Measurements from ENCODE around the gene ZNF467.

The ZNF467 gene

GRCh38 chr7:149785983-149786382, 12.6 kb upstream of the ZNF467 start:
- TF ChIP-seq GATA3 (IDR thresholded peaks at IDR 0.05; ENCODE audit: low read depth, low read length) (no peak), GATA2 (IDR thresholded peaks at IDR 0.05; ENCODE audit: low read depth, low read length) (no peak)

GRCh38 chr7:149785402-149785801, 12.0 kb upstream of the ZNF467 start:
- TF ChIP-seq GATA2 (IDR thresholded peaks at IDR 0.05; ENCODE audit: low read depth, low read length), result no peak
- no peak for TF ChIP-seq GATA3 (IDR thresholded peaks at IDR 0.05; ENCODE audit: low read depth, low read length)

DNA sequence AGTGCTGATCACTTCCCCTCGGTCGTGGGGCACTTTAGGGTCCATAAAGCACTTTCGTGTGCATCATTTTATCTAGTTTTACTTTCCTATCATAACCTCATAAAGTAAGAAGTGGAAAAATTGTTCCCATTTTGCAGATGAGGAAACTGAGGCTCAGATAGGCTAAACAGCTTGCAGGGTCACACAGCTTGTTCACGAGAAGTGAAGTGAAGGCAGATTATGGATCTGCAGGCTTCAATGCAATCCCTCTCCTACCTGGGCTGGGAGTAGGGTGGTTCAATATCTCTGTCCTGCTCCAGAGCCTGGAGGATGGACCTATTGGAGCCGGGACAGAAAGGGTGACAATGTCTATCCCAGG, 10.8 kb upstream of the ZNF467 start:
- TF ChIP-seq GATA2 (IDR thresholded peaks at IDR 0.05; ENCODE audit: low read depth, low read length) (no peak), GATA3 (IDR thresholded peaks at IDR 0.05; ENCODE audit: low read depth, low read length) (no peak)

- TF ChIP-seq GATA2 (IDR thresholded peaks at IDR 0.05; ENCODE audit: low read depth, low read length) (no peak), GATA3 (IDR thresholded peaks at IDR 0.05; ENCODE audit: low read depth, low read length) (no peak)
Measured at GRCh38 chr7:149783386-149784250, 10.2 kb upstream of the ZNF467 start.

- TF ChIP-seq GATA2 (IDR thresholded peaks at IDR 0.05; ENCODE audit: low read depth, low read length), result no peak
- TF ChIP-seq GATA3 (IDR thresholded peaks at IDR 0.05; ENCODE audit: low read depth, low read length), result no peak
Measured at GRCh38 chr7:149782682-149783345, 9.4 kb upstream of the ZNF467 start.

DNA sequence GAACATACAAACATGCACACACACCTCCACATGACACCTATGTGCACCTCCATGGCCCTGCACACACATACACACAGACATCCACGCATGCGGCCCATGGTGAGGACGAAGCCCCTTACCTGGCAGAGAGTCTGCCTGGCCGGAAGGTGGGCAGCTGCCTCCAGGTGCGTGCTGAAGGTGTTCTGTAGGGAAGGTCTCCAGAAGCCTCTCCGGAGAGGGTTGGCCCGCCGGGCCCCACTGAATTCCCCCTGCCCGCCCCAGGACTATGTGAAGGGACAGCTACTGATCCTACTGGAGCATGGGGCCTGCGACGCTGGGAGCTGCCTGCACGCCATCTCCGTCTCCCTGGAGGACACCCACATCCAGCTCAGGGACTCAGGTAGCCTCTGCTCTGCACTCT, 8.5 kb upstream of the ZNF467 start:
- TF ChIP-seq GATA2 (IDR thresholded peaks at IDR 0.05; ENCODE audit: low read depth, low read length), result no peak
- TF ChIP-seq GATA3 (IDR thresholded peaks at IDR 0.05; ENCODE audit: low read depth, low read length), result no peak

GRCh38 chr7:149780636-149781419, 7.4 kb upstream of the ZNF467 start:
- TF ChIP-seq GATA3 (IDR thresholded peaks at IDR 0.05; ENCODE audit: low read depth, low read length) (no peak), GATA2 (IDR thresholded peaks at IDR 0.05; ENCODE audit: low read depth, low read length) (no peak)

- TF ChIP-seq GATA2 (IDR thresholded peaks at IDR 0.05; ENCODE audit: low read depth, low read length) (no peak), GATA3 (IDR thresholded peaks at IDR 0.05; ENCODE audit: low read depth, low read length) (no peak)
Measured at GRCh38 chr7:149780056-149780455, 6.7 kb upstream of the ZNF467 start.

- TF ChIP-seq GATA3 (IDR thresholded peaks at IDR 0.05; ENCODE audit: low read depth, low read length) (no peak), GATA2 (IDR thresholded peaks at IDR 0.05; ENCODE audit: low read depth, low read length) (no peak)
Measured at GRCh38 chr7:149779502-149779805, 6.1 kb upstream of the ZNF467 start.

DNA sequence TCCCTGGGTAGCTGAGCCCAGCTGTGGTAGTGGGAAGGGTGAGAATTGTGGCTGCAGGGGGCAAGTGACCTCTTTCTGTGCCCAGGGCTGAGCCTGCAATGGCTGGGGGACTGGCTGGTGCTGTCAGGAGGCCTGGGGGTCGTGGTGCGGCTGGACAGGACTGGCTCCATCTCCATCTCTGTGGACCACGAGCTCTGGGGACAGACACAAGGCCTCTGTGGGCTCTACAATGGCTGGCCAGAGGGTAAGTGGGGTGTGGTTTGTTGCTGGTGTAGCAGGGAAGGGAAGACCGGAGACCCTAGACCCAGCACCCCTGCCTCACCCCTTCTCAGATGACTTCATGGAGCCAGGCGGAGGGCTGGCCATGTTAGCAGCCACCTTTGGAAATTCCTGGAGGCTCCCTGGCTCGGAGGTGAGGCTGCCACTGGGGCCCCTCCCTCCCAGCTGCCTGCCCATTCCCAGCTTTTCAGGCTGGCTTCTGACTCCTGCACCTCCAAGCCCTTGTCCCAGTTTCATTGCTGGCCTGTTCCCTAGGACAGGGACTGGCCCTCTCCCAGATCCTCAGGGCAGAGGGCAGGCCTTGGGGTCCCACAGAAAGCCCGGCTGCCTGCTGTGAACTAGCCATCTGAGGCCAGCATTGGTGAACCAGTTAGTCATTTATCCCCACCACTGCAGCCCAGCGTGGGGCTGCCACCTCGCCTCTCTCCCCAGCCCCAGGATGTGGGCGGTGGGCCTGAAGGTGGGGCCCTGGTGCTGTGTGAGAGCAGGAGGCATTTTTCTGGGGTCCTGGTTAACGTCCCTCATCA, 5.5 kb upstream of the ZNF467 start:
- TF ChIP-seq GATA3 (IDR thresholded peaks at IDR 0.05; ENCODE audit: low read depth, low read length) (no peak), GATA2 (IDR thresholded peaks at IDR 0.05; ENCODE audit: low read depth, low read length) (no peak)

DNA sequence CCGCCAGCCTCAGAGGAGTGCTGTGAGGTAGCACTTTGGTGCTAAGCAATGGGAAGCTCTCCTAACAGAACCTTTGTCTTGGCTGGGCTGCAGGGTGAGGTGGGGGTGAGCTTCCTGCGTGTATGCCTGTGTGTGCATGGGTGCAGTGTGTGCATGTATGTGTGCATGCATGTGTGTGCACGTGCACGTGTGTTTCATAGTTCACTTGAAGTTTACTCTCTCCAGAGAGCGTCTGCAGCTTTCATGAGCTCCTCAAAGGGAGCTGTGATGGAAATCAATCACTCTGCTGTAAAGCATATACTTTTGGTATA, 4.9 kb upstream of the ZNF467 start:
- TF ChIP-seq GATA2 (IDR thresholded peaks at IDR 0.05; ENCODE audit: low read depth, low read length), result no peak
- no peak for TF ChIP-seq GATA3 (IDR thresholded peaks at IDR 0.05; ENCODE audit: low read depth, low read length)

- TF ChIP-seq GATA3 (IDR thresholded peaks at IDR 0.05; ENCODE audit: low read depth, low read length) (no peak), GATA2 (IDR thresholded peaks at IDR 0.05; ENCODE audit: low read depth, low read length) (no peak)
Measured at GRCh38 chr7:149777551-149778326, 4.4 kb upstream of the ZNF467 start.

DNA sequence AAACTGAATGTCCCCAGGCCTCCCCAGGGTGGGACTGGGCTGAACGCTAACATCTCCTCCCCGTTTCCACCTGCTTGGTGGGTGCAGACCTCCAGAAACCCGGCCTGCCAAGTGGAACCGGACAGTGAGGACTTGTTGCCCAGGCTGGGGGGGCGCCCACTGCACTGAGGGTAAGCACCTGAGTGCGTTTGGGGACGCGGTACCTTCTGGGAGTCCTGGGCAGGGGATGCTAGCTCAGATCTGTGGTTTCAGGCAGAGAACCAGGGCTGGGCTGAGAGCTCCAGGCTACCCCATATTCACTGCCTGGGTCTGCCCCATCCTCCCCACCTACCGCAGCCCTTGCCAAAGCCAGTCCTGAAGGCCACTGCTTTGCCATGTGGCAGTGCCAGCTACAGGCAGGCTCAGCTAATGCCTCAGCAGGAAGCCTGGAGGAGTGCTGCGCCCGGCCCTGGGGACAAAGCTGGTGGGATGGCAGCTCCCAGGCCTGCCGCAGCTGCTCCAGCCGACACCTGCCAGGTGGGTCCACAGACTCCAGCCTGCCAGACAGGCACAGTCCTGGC, 3.5 kb upstream of the ZNF467 start:
- no peak for TF ChIP-seq GATA2 (IDR thresholded peaks at IDR 0.05; ENCODE audit: low read depth, low read length)
- TF ChIP-seq GATA3 (IDR thresholded peaks at IDR 0.05; ENCODE audit: low read depth, low read length), result no peak
